Measurements from ENCODE around the gene CRYL1. TPM values are rescaled to one million over a fixed set of nuclear protein-coding genes. Genes with fewer than 3 reads are reported as not detected.

Gene CRYL1
- total and polyA plus RNA-seq, 2 donors (not counting 1 experiment from before 2014, with no cell fraction given) = 6.5 to 15.1 TPM

DNA sequence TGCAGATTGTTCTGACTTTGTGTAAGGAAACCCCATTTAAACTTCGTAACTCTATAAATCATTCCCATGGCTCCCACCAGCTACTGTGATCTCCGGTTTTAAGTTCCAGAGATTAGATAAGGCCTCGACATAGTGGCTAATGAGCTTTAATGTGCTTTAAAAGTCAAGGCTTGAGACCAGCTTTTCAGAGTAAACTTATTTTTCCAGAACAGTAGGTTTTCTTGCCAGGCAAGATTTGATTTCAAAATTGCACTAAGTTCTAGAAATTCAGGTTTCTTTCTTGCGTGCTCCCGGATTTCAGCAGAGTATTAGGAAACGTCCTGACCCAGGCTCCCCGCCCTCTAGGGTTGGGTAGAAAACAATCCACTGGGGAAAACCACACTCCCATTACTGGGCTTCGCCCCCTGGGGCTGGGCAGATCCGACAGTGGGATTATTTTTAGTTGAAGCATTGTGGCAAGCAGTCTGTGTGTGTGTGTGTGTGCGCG, 43.3 kb downstream of the CRYL1 start:
- no peak for ATAC-seq (ENCODE audit: low read depth)
- peaks cover under 1% of the 10 kb centered on the region for H3K4me1 Mint-ChIP-seq
- no peak for DNase-seq
- CTCF ChIA-PET = no interaction called here
- H3K9me3 Mint-ChIP-seq (ENCODE audit: insufficient read depth) = no peaks in the 10 kb centered on the region
- intact Hi-C loops (cut with micrococcal nuclease) = no loop called here
- no peaks in the 10 kb centered on the region for H3K79me2 ChIP-seq (ENCODE audit: control insufficient read depth, insufficient read depth, low read length)
- no peaks in the 10 kb centered on the region for H3K4me1 ChIP-seq (ENCODE audit: control insufficient read depth in 2 of 2, insufficient read depth in 2 of 2, low read length in 2 of 2)
- POLR2A ChIA-PET = no interaction called here
- no peak overlapping the region for H2AFZ ChIP-seq (ENCODE audit: insufficient read depth, low read depth, low read length, poor library complexity, severe bottlenecking)
- WGBS (ENCODE audit: insufficient coverage) = 62% methylated on average over 2 of the region's 11 CpGs
- TF ChIP-seq, protein P1, sequence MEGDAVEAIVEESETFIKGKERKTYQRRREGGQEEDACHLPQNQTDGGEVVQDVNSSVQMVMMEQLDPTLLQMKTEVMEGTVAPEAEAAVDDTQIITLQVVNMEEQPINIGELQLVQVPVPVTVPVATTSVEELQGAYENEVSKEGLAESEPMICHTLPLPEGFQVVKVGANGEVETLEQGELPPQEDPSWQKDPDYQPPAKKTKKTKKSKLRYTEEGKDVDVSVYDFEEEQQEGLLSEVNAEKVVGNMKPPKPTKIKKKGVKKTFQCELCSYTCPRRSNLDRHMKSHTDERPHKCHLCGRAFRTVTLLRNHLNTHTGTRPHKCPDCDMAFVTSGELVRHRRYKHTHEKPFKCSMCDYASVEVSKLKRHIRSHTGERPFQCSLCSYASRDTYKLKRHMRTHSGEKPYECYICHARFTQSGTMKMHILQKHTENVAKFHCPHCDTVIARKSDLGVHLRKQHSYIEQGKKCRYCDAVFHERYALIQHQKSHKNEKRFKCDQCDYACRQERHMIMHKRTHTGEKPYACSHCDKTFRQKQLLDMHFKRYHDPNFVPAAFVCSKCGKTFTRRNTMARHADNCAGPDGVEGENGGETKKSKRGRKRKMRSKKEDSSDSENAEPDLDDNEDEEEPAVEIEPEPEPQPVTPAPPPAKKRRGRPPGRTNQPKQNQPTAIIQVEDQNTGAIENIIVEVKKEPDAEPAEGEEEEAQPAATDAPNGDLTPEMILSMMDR (IDR thresholded peaks at IDR 0.05) = no peak
- no peak for TF ChIP-seq EZH2 (IDR thresholded peaks at IDR 0.05; ENCODE audit: borderline replicate concordance, insufficient read depth, low read depth, low read length, poor library complexity, severe bottlenecking)
- no peak overlapping the region for H3K4me3 Mint-ChIP-seq
- no peaks in the 10 kb centered on the region for H3K27me3 Mint-ChIP-seq
- no peak overlapping the region for H3K4me2 ChIP-seq (replicated peaks; ENCODE audit: low read depth, low read length, poor library complexity, severe bottlenecking)
- H3K36me3 ChIP-seq (replicated peaks in 1 of 2; ENCODE audit: control extremely low read depth in 1 of 2, control insufficient read depth in 1 of 2, extremely low read depth in 1 of 2, insufficient read depth in 2 of 2, low read length in 1 of 2) = no peaks in the 10 kb centered on the region
- H3K27ac ChIP-seq (ENCODE audit: low read length in 2 of 2) = no peak overlapping the region
- H4K20me1 ChIP-seq (ENCODE audit: control insufficient read depth, insufficient read depth, low read length, poor library complexity, severe bottlenecking) = no peaks in the 10 kb centered on the region
- no peaks in the 10 kb centered on the region for H3K27me3 ChIP-seq (replicated peaks in 1 of 4; ENCODE audit: control extremely low read depth in 1 of 4, control insufficient read depth in 3 of 4, insufficient read depth in 4 of 4, low read length in 3 of 4)
- H3K4me3 ChIP-seq (ENCODE audit: control extremely low read depth in 1 of 5, extremely low read depth in 1 of 5, insufficient read depth in 1 of 5, low read depth in 2 of 5, low read length in 4 of 5) = no peak overlapping the region
- no peak overlapping the region for H3K9ac ChIP-seq (ENCODE audit: low read length)
- H3K27ac Mint-ChIP-seq = no peak overlapping the region
- no peaks in the 10 kb centered on the region for H3K9me3 ChIP-seq (ENCODE audit: control extremely low read depth in 1 of 3, control insufficient read depth in 2 of 3, insufficient read depth in 1 of 3, low read length in 2 of 3)

DNA sequence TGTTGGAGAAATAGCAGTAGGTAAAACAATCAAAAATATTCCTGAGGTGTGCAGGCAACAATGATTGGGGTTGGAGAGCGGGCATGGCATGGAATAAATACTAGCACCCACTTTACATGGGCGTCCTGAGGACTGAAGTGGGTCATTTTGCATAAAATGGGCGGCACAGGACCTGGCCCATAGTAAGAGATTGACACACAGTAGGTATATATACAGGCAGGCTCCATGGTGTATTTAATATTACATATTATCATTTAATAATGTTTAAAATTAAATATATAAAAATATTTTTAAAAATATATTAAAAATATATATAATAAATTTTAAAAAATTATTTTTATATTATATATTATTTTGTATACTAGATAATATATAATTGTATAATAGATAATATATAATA, 48.3 kb downstream of the CRYL1 start:
- no CpG with 5 or more reads among the region's 3 CpGs for WGBS (ENCODE audit: insufficient coverage)
- intact Hi-C loops (cut with micrococcal nuclease) = no loop called here
- no peak for TF ChIP-seq EZH2 (IDR thresholded peaks at IDR 0.05; ENCODE audit: borderline replicate concordance, insufficient read depth, low read depth, low read length, poor library complexity, severe bottlenecking)
- TF ChIP-seq, protein P1 (IDR thresholded peaks at IDR 0.05) = no peak
- H3K4me2 ChIP-seq (replicated peaks; ENCODE audit: low read depth, low read length, poor library complexity, severe bottlenecking) = no peak overlapping the region
- no peak overlapping the region for H3K27ac ChIP-seq (ENCODE audit: low read length in 2 of 2)
- H3K79me2 ChIP-seq (ENCODE audit: control insufficient read depth, insufficient read depth, low read length) = no peaks in the 10 kb centered on the region
- CTCF ChIA-PET = interaction anchor here (1.4 kb wide), 1 partner anchor 448 kb away, joined by 4 read pairs; no protein-coding TSS in a partner anchor
- POLR2A ChIA-PET = no interaction called here
- Mint-ChIP-seq H3K9me3 (ENCODE audit: insufficient read depth) (no peaks in the 10 kb centered on the region), H3K4me1 (peaks cover 23% of the 10 kb centered on the region), H3K27ac (no peak overlapping the region), H3K4me3 (no peak overlapping the region), H3K27me3 (no peaks in the 10 kb centered on the region)
- H3K4me1 ChIP-seq (ENCODE audit: control insufficient read depth in 2 of 2, insufficient read depth in 2 of 2, low read length in 2 of 2) = peaks cover 19 to 22% of the 10 kb centered on the region in 2 donors
- H3K4me3 ChIP-seq (ENCODE audit: control extremely low read depth in 1 of 5, extremely low read depth in 1 of 5, insufficient read depth in 1 of 5, low read depth in 2 of 5, low read length in 4 of 5) = no peak overlapping the region
- no peak for DNase-seq
- H4K20me1 ChIP-seq (ENCODE audit: control insufficient read depth, insufficient read depth, low read length, poor library complexity, severe bottlenecking) = no peaks in the 10 kb centered on the region
- no peak overlapping the region for H2AFZ ChIP-seq (ENCODE audit: insufficient read depth, low read depth, low read length, poor library complexity, severe bottlenecking)
- H3K9ac ChIP-seq (ENCODE audit: low read length) = no peak overlapping the region
- peaks cover 0 to 18% (median 0%) of the 10 kb centered on the region in 3 donors for H3K9me3 ChIP-seq (ENCODE audit: control extremely low read depth in 1 of 3, control insufficient read depth in 2 of 3, insufficient read depth in 1 of 3, low read length in 2 of 3)
- ATAC-seq (ENCODE audit: low read depth) = no peak
- no peaks in the 10 kb centered on the region for H3K27me3 ChIP-seq (replicated peaks in 1 of 4; ENCODE audit: control extremely low read depth in 1 of 4, control insufficient read depth in 3 of 4, insufficient read depth in 4 of 4, low read length in 3 of 4)
- no peaks in the 10 kb centered on the region for H3K36me3 ChIP-seq (replicated peaks in 1 of 2; ENCODE audit: control extremely low read depth in 1 of 2, control insufficient read depth in 1 of 2, extremely low read depth in 1 of 2, insufficient read depth in 2 of 2, low read length in 1 of 2)
